Sigmoid colon (tissue), 4 donors: ENCODE results near the gene KLHL26.

Experiments
- CTCF ChIP-seq, 4 experiments: fragments of 450-650 bp in 3 of 4; fragments of 200-600 bp in 1 of 4; IDR thresholded peaks; one replicate each; pipeline ENCODE4 v1.5.1; 2016 to 2019; ENCODE audit warnings: antibody characterized with exemption in 4 of 4, mild to moderate bottlenecking in 3 of 4, moderate library complexity in 2 of 4
- EP300 ChIP-seq, 4 donors: sonication (generic); formaldehyde crosslinking; IDR thresholded peaks; one replicate each; pipeline ENCODE4 v1.6.1; 2017; ENCODE audit warnings: antibody characterized with exemption in 4 of 4
- POLR2A ChIP-seq, 2 donors: fragments of 450-650 bp; IDR thresholded peaks; one replicate each; pipeline ENCODE4 v1.6.1; 2016; ENCODE audit warnings: antibody characterized with exemption in 2 of 2, mild to moderate bottlenecking in 2 of 2, moderate library complexity in 2 of 2

GRCh38 chr19:18650021-18650390 lies 13.2 kb downstream of the KLHL26 start:
- TF ChIP-seq CTCF (IDR thresholded peaks at IDR 0.05), result no peak
- no peak for TF ChIP-seq POLR2A (IDR thresholded peaks at IDR 0.05)
- TF ChIP-seq EP300 (IDR thresholded peaks at IDR 0.05), result no peak
